Ishikawa (cell line): ENCODE measurements around the gene GPR150.
A peak's percentile ranks its signal among the peaks of the same experiment; 100 is the strongest.

ENCODE experiments used
- CEBPB ChIP-seq: IDR thresholded peaks from 2 replicates; pipeline ENCODE4 v1.6.1; 2012
- CREB1 ChIP-seq: IDR thresholded peaks from 2 replicates; pipeline ENCODE4 v1.6.1; 2012; ENCODE audit warnings: low read depth
- EGR1 ChIP-seq: IDR thresholded peaks from 2 replicates; pipeline ENCODE4 v1.6.1; 2012
- EP300 ChIP-seq: IDR thresholded peaks from 2 replicates; pipeline ENCODE4 v1.6.1; 2012; ENCODE audit warnings: borderline replicate concordance
- FOXM1 ChIP-seq: IDR thresholded peaks from 2 replicates; pipeline ENCODE4 v1.6.1; 2012; ENCODE audit warnings: low read depth, borderline replicate concordance
- MAX ChIP-seq: IDR thresholded peaks from 2 replicates; pipeline ENCODE4 v1.6.1; 2012
- NFIC ChIP-seq: IDR thresholded peaks from 2 replicates; pipeline ENCODE4 v1.6.1; 2012
- RAD21 ChIP-seq: IDR thresholded peaks from 2 replicates; pipeline ENCODE4 v1.6.1; 2012; ENCODE audit warnings: low read depth
- REST ChIP-seq: IDR thresholded peaks from 2 replicates; pipeline ENCODE4 v1.6.1; 2012; ENCODE audit warnings: low read depth, mild to moderate bottlenecking
- TAF1 ChIP-seq: IDR thresholded peaks from 2 replicates; pipeline ENCODE4 v1.6.1; 2012; ENCODE audit warnings: low read depth, mild to moderate bottlenecking
- TCF12 ChIP-seq: IDR thresholded peaks from 2 replicates; pipeline ENCODE4 v1.6.1; 2012; ENCODE audit warnings: low read depth
- TEAD4 ChIP-seq: IDR thresholded peaks from 2 replicates; pipeline ENCODE4 v1.6.1; 2012
- USF1 ChIP-seq: IDR thresholded peaks from 2 replicates; pipeline ENCODE4 v1.6.1; 2012
- YY1 ChIP-seq: IDR thresholded peaks from 2 replicates; pipeline ENCODE4 v1.6.1; 2012; ENCODE audit warnings: low read depth
- ZBTB7A ChIP-seq: IDR thresholded peaks from 2 replicates; pipeline ENCODE4 v1.6.1; 2012; ENCODE audit warnings: low read depth

Gene GPR150

GRCh38 chr5:95643152-95643551 lies 23.3 kb downstream of the GPR150 start:
- TF ChIP-seq CREB1 (no peak), TCF12 (no peak), EP300 (no peak), EGR1 (no peak), MAX (no peak), ZBTB7A (no peak), REST (no peak)

- TF ChIP-seq RAD21 (peak; percentile 88), YY1 (no peak), CEBPB (no peak)
These were observed 24.6 kb downstream of the GPR150 start for GRCh38 chr5:95644351-95645042.

- TF ChIP-seq REST: no peak
- peak; percentile 96 for TF ChIP-seq USF1
- TF ChIP-seq CREB1: no peak
- TF ChIP-seq TEAD4: peak; percentile 16; the same call in 1 of the 2 replicates
- TF ChIP-seq EP300: peak; percentile 35; the same call in 1 of the 2 replicates
- no peak for TF ChIP-seq TCF12
- peak; percentile 50; the same call in 1 of the 2 replicates for TF ChIP-seq EGR1
- TF ChIP-seq MAX: peak; percentile 83
- TF ChIP-seq TAF1: peak; percentile 77
- no peak for TF ChIP-seq RAD21
These were observed 26.9 kb downstream of the GPR150 start, which contains the start of gene RFESD for GRCh38 chr5:95646569-95647431. Gene RFESD, plus strand, starts transcription at chr5:95646777. Its CDS starts 5,495 bp downstream, at chr5:95652272.

- TF ChIP-seq CREB1 (no peak), TAF1 (no peak), FOXM1 (no peak), REST (no peak), USF1 (no peak), EP300 (no peak), CEBPB (no peak), YY1 (no peak), EGR1 (no peak), RAD21 (no peak), NFIC (no peak), TCF12 (no peak), ZBTB7A (no peak), TEAD4 (no peak), MAX (no peak)
These were observed 28.3 kb downstream of the GPR150 start for GRCh38 chr5:95647886-95648860.
